Measurements from ENCODE around the gene NFKBIE. TPM values are rescaled to one million over a fixed set of nuclear protein-coding genes. Genes with fewer than 3 reads are reported as not detected.

The NFKBIE gene
- total and polyA plus RNA-seq, 9 of the 15 experiments (the other 6 are each of a cell fraction or from before 2014, with no cell fraction given) = 2.1 to 16.4 (median 11.7) TPM

GRCh38 chr6:44247338-44248302 is 17.7 kb downstream of the NFKBIE start (continued):
- TF ChIP-seq PRDM10 (IDR thresholded peaks at IDR 0.05; ENCODE audit: partially characterized antibody) = peak; percentile 93
- peak; percentile 55 for TF ChIP-seq TAF9B (IDR thresholded peaks at IDR 0.05; ENCODE audit: partially characterized antibody)

GRCh38 chr6:44246663-44247337 is 18.6 kb downstream of the NFKBIE start, which contains the start of gene HSP90AB1:
HSP90AB1 (plus strand) TSS chr6:44247101; CDS start chr6:44248630, 1,529 bp downstream.
- under 1% methylated on average over 32 of the region's 34 CpGs for WGBS (ENCODE audit: insufficient coverage, low coverage, missing lambda C conversion rate)
- TF ChIP-seq BDP1 (IDR thresholded peaks at IDR 0.05; ENCODE audit: insufficient read depth, insufficient read length) = no peak
- TF ChIP-seq SMARCB1 (IDR thresholded peaks at IDR 0.05; ENCODE audit: insufficient read length, low read depth) = no peak
- peak; percentile 98 for TF ChIP-seq RBM39 (optimal IDR thresholded peaks at IDR 0.05; ENCODE audit: low read depth, low read length)
- no peak for TF ChIP-seq ZNF398 (CRISPR knock-in tag; IDR thresholded peaks at IDR 0.05)
- TF ChIP-seq E2F3 (CRISPR knock-in tag; IDR thresholded peaks at IDR 0.05) = no peak
- 0 out of 2 replicates have a peak, but pooled peaks have one; percentile 56 for TF ChIP-seq ZKSCAN8 (CRISPR knock-in tag; IDR thresholded peaks at IDR 0.05)
- no peak for TF ChIP-seq CTCFL (IDR thresholded peaks at IDR 0.05; ENCODE audit: borderline replicate concordance, insufficient read depth, low read depth, low read length, poor library complexity, severe bottlenecking)

More at GRCh38 chr6:44246663-44247337, 18.6 kb downstream of the NFKBIE start, which contains the start of gene HSP90AB1:
- CTCF ChIA-PET (ENCODE audit: low intra/inter-chr PET ratio) = no interaction called here
- intact Hi-C loops (cut with micrococcal nuclease) = loop anchor here (1.0 kb wide), 2 partner anchors 9 to 20 kb away; no protein-coding TSS in a partner anchor
- Histone ChIP-seq H3K9me1 (ENCODE audit: control insufficient read depth, insufficient read depth, low read length) (peaks cover 11% of the 10 kb centered on the region), H2AFZ (ENCODE audit: low read depth, low read length) (peak within 1 kb of the TSS; percentile 85), H3K27ac (ENCODE audit: extremely low read depth, low read depth, low read length) (peak within 1 kb of the TSS; percentile 98), H3K4me1 (replicated peaks in 1 of 2; ENCODE audit: control insufficient read depth in 2 of 2, insufficient read depth in 2 of 2, low read length in 2 of 2) (peaks cover 22 to 34% of the 10 kb centered on the region in 2 experiments), H3K79me2 (ENCODE audit: control insufficient read depth, insufficient read depth, low read length) (peaks cover 54% of the 10 kb centered on the region), H3K9ac (ENCODE audit: insufficient read depth in 1 of 2, low read depth in 2 of 2, low read length in 2 of 2) (peak within 1 kb of the TSS; percentile 95 to 100), H3K4me3 (peak within 1 kb of the TSS; percentile 94), H4K20me1 (replicated peaks; ENCODE audit: control insufficient read depth, insufficient read depth, low read length) (peaks cover 48% of the 10 kb centered on the region), H3K4me2 (ENCODE audit: insufficient read depth, low read length) (peak within 1 kb of the TSS; percentile 99), H3K9me3 (replicated peaks; ENCODE audit: control insufficient read depth, insufficient read depth, low read depth, low read length) (no peaks in the 10 kb centered on the region), H3K36me3 (ENCODE audit: control insufficient read depth, insufficient read depth, low read length) (peaks cover 48% of the 10 kb centered on the region), H3K27me3 (ENCODE audit: control insufficient read depth in 2 of 2, insufficient read depth in 2 of 2, low read length in 2 of 2) (no peaks in the 10 kb centered on the region)
- DNase-seq (ENCODE audit: extremely low read depth in 1 of 4, low spot score in 3 of 4) (peak; percentile 88 to 99 (median 94)), ATAC-seq (peak; percentile 85), FAIRE-seq (peak; percentile 98)
- POLR2A ChIA-PET = interaction anchor here (0.5 to 7.4 kb wide), 65 partner anchors 9 to 886 kb away, joined by 3 to 144 read pairs (median 5); partner anchors contain the start of genes CAPN11, GTPBP2, NFKBIE and SLC29A1
- in situ Hi-C loops (cut with MboI) = no loop called here
- no TSS peak for BruUV-seq (replicated peaks)
